Effector CD8-positive, alpha-beta T cell (primary cell): ENCODE results near the gene ME1.
"Not testable (repeated sequence)": the region's sequence is repeated elsewhere in the genome, so short reads cannot be mapped to it uniquely, and the experiment has no call there.

Experiments used
- DNase-seq: peaks from one replicate; lab custom pipeline; 2025; lab: John Stamatoyannopoulos, UW

The ME1 gene

GRCh38 chr6:83352424-83353061, 78.3 kb downstream of the ME1 start:
- DNase-seq, result no peak

GRCh38 chr6:83343121-83343520, 87.7 kb downstream of the ME1 start:
- no peak for DNase-seq

DNA sequence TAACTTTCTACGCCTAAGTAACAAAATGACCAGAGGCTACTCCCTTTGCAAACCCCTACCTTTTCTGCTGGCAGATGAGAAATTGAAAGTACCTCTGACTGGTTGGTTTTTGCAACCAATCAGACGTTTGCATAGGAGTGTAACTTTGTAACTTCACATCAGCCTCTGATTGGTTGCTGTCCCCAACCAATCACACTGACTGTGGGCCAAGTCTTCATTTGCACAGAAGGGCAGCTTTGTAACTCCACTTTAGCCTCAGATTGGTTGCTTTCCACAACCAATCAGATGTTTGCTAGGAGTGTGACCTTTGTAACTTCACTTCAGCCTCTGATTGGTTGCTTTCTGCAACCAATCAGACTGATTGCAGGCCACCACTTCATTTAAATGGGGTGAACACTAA, 89.1 kb downstream of the ME1 start:
- no peak for DNase-seq

DNA sequence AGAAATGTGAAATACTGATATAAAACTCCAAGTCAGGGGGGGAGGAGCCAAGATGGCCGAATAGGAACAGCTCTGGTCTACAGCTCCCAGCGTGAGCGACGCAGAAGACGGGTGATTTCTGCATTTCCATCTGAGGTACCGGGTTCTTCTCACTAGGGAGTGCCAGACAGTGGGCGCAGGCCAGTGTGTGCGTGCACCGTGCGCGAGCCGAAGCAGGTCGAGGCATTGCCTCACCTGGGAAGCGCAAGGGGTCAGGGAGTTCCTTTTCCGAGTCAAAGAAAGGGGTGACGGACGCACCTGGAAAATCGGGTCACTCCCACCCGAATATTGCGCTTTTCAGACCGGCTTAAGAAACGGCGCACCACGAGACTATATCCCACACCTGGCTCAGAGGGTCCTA, 96.9 kb downstream of the ME1 start:
- DNase-seq, result not testable (repeated sequence)

DNA sequence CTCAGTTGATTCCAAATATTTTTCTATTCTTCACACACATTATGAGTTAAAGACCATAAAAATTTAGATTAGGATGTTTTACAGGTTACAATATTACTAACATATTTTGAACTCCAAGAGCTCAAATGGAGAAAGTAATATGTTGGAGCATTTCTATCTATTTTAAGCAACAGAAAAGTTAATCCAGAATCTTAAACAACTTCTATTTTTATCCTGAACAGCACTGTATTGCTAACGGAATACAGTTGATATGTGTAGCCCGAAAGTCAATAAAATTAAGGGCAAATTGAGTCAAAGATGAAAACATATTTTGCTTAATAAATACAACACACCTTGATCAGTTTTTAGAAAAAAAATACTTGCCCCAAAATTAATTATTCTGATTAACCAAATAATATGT, 97.4 kb downstream of the ME1 start:
- no peak for DNase-seq

DNA sequence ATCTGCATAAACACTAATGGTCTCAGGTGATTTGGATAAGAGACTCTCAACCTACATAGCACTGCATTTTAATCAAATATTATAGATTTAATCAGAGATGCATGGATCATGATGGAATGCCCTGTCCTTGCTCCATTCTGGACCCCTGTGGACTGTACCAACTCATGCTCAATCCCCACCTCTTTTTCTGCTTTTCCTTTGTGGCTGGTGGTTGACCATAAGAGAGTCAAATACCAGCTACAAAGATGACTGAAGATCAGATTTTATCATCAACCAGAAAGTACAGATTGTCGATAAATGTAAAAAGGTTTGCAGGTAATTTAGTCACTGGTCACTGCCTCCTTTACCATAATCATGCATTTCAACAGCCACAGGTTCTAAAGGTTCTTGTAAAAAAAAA, 116.2 kb downstream of the ME1 start:
- DNase-seq, result no peak

GRCh38 chr6:83313882-83314281, 117.0 kb downstream of the ME1 start:
- DNase-seq, result no peak

DNA sequence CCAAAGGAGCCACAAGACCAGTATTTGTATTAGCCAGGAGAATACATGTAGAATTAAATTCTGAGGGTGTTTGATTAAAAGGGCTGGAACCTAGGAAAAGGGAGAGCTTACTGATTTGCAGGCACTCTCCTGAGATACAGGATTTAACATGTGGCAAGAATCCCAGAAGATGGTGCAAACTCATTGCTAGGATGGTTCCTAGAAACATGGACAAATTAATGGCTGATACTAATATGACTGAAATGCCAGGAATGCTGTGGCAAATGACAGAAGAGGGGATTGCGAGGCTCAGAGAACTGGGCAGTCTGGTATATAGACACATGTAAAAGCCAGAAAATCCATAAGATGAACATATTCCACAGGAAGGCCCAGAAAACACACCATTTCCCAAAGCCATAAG, 119.6 kb downstream of the ME1 start:
- no peak for DNase-seq

- DNase-seq, result no peak
Measured at GRCh38 chr6:83310046-83310445, 120.8 kb downstream of the ME1 start.

DNA sequence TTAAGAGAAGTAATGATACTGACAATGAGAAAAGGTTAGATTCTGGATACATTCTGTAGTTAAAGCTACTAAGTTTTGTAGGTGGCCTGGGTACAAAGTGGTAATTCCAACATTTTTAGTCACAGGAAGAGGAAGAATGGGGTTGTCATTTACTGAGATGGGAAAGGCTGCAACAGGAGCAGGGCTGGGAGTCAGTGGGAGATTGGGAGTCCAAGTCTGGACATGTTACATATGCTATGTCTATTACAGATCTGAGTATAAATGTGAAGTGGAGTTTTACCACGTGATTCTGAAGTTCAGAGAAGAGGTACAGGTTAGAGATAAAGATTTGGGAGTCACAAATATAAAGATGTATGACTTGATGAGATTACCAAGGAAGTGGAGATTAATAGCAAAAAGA, 121.5 kb downstream of the ME1 start:
- DNase-seq, result no peak

DNA sequence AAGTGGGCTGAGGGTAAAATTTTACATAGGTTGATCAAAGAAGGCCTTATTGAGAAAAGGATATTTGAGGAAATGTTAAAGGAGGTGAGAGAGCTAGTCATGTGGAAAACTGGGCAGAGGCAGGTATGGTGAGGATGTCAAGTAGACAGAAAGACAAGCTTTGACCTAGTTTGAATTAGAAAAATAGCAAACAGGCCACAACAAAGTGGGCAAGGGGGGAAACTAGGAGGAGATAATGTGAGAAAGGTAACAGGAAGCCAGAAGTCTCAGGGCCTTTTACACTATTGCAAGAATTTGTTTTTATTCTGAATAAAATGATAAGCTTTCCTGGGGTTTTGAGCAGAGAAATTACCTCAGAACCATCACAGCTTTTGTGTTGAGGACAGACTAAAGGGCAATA, 122.0 kb downstream of the ME1 start:
- DNase-seq, result no peak

DNA sequence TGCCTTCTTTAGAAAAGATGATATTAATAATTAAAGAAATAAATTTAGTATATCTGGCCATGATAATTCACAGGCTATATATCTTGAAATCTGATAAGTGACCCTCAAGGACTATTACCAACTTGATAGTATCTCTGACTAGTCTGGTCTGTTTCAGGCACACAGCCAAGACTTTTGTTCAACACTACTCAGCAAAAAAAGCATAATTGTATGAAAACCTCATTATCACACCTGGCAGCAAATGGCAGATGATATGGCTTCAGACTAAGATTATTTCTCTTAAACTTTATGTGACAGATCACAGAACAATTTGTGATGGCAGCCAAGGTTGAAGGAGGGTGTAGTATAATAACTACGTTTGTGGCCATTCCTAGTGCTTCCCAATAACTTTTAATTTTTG, 123.0 kb downstream of the ME1 start:
- DNase-seq, result no peak

- DNase-seq, result no peak
Measured at GRCh38 chr6:83303426-83303825, 127.4 kb downstream of the ME1 start.

DNA sequence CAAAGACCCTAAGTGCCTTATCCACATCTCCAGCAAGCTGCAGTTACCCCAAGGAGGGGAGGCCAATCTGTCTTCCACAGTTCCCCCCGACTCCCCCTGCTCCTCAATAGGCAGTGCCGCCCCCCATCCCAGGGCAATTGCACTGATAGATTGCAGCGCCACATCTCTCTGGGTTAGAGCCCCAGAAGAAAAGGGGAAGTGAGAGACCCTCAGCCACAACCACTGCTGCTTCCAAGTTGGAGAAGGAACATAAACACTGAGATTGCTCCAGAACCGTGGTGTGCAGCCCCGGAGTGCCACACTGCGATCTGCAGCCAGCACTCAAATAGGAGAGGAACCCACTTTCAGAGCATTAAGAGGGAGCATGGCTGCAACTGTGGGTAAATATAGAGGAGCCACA, 136.2 kb downstream of the ME1 start:
- DNase-seq, result no peak

- no peak for DNase-seq
Measured at GRCh38 chr6:83292900-83293843, 137.7 kb downstream of the ME1 start.

DNA sequence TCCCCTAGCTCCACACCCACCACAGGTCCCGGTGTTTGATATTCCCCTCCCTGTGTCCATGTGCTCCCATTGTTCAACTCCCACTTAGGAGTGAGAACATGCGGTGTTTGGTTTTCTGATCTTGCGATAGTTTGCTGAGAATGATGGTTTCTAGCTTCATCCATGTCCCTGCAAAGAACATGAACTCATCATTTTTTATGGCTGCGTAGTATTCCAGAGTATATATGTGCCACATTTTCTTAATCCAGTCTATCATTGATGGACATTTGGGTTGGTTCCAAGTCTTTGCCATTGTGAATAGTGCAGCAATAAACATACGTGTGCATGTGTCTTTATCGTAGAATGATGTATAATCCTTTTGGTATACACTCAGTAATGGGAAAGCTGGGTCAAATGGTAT, 143.6 kb downstream of the ME1 start:
- DNase-seq, result not testable (repeated sequence)

- no peak for DNase-seq
Measured at GRCh38 chr6:83285917-83286316, 144.9 kb downstream of the ME1 start.

- DNase-seq, result no peak
Measured at GRCh38 chr6:83273596-83273995, 157.3 kb downstream of the ME1 start.

DNA sequence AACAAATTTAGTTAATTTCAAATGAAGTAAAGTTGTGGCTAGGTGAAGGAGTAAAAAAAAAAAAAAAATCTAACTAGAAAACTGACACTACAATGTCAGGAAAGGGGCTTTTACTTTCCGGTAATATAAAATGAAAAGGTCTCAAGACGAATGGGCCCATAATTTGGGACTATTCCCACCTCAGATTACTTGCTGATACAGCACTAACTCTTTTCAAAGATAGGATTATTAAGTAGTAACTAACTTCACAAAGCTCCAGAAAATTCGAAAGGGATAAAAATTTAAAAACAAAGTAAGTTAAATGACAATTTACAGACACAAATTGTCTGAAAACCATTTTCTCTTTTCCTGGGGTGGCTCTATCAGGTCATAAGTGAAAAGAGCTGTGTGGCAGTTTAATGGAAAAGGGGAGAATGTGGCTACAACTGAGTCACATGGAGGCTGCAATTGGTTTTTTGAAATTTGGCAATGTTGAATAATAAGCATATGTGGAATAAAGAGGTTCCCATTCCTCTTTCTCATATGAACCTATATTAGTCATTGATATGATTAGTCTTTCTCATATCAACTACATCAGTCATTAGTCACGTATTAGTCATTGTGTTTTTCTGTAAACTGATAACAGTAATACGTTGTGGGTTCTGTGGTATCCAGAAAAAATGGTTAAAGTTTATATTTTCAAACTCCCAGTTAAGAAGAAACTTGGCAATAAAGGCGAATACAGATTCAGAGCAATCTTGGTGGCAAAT, 159.7 kb downstream of the ME1 start:
- DNase-seq, result no peak

DNA sequence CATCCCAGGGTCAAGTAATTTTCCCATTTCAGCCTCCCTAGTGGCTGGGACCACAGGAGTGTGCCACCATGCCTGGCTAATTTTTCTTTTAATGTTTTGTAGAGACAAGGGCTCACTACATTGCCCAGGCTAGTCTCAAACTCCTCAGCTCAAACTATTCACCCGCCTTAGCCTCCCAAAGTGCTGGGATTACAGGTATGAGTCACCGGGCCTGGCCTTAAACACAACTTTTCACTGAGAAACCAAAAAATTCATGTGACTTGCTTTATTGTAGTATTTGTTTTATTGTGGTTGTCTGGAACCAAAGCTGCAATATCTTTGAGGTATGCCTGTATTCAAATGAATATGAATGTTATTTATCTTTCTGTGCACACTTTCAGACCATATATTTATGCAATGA, 165.5 kb downstream of the ME1 start:
- DNase-seq, result no peak

GRCh38 chr6:83260577-83260976, 170.3 kb downstream of the ME1 start:
- DNase-seq, result no peak

DNA sequence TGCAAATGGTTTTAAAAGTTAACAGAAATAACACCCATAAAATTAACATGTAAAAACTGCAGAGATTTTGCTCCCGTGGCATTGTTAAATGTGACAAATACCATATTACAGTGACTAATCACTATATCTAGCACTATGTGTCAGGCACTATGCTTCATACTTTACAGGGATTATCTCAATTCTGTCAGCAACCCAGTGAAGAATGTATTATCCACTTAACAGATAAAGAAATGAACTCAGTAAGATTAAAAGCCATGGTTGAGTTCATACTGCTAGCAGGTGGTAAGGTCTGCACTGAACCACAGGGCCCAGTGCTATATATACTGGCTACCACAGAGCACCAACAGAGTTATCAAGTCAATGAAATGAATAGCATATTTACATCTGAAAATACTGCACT, 172.3 kb downstream of the ME1 start:
- DNase-seq, result no peak

GRCh38 chr6:83257791-83258190, 173.1 kb downstream of the ME1 start:
- DNase-seq, result no peak
